ENCODE results near the gene DISC1.

Gene DISC1

DNA sequence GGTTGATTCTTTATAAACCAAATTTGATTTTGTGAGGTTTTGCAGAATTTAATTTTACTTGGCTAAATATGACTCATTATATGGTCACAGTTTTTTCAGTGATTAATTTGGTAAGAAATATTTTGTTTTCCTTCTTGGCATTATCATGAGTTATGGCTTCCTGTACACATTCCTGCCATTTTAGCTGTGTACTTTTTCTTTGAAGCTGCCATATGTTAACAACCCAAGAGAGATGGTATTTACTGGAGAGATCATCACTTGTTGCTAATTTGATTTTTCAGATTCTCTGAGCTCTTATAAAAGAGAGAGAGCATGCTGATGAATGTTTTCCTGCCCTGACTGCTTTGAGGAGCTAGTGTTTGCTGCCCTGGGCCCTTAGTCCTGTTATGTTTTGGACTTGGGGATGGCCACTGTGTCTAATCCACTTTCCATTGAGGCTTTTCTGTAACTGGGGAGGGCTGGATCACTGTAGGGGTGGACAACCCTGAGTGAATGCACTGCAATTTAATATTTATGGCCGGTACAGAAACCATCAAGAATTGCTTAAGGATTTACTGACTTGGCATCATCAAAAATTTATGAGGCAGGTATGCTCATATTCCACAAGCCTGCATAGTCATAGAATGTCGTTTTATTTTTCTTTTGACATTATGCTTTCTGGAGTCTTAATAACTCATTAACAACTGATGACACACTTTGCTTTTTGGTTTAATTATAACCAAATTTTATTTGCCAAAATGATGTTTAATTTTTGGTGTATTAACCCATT is 200.9 kb downstream of the DISC1 start:
- FAIRE-seq: no peak

DNA sequence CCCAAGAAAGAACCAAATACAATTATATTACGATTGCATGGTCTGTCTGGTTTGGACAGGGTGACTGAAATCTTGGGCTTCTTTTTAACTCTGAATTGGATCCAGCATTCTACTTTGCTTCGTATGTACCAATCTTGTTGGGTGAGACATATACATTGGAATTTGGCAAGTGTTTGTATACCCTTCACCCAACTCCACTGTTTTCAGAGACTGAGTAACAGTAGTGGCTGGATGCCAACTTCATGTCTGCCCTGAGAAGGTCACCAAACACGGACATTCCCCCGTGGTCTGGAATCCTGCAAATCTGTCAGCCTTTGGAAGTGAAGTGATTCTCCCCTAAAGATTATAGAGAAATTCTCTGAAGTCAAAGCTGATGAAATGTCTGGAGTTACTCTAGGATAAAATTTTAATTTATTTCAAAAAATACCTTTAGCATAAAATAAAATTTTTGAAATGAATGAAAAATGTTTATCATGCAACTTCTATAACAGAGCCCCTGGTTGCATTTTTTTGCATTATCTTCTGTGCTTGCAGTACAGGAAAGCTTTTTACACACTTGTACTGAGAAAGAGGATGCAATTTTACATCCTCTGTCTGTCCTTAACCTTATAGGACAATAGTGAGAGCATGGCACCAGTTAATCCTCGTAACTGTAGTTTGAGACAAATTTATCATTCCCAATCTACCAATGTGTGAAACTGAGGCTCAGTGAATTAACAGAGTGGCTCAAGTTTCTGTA is 201.8 kb downstream of the DISC1 start:
- no peak for FAIRE-seq

DNA sequence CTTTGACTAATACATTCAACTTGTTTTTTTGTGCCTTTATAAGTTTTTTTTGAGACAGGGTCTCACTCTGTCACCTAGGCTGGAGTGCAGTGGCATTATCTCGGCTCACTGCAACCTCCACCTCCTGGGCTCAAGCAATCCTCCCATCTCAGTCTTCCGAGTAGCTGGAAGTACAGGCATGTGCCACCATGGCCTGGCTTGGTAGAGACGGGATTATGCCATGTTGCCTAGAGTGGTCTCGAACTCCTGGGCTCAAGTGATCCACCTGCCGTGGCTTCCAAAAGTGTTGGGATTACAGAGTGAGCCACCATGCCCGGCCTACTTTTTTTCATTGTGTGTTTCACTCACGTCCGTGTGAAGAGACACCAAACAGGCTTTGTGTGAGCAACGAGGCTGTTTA is 202.7 kb downstream of the DISC1 start:
- no peak for FAIRE-seq

DNA sequence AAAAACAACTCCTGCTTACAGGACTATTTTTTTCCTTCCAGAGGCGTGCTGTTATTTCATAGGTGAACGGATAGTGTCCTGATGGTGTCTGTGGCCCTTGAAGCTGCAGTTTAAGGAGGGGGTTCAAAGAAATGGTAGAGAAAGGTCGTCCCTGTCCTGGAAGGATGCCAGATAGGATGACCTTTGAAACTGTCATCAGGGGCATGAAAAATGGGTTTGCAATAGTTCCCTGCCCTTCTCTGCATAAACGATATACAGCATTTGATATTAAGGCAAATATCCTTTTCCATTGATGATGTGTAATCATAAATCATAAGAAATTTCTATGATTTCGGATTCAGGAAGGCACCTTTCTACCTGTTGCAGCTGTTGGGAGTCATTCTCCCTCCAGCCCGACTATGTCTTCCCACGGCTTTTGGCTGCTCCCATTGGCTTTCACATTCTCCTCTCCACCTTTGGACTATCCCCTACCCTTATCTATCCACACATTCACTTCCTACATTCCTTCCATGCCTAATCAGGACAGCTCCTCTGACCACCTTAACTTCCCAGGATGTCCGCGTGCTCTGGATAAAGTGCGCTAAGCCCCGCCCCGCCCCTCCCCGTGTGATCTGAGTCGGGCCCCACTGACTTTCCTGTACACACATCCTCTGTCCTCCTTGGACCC is 209.8 kb downstream of the DISC1 start:
- no peak for FAIRE-seq

DNA sequence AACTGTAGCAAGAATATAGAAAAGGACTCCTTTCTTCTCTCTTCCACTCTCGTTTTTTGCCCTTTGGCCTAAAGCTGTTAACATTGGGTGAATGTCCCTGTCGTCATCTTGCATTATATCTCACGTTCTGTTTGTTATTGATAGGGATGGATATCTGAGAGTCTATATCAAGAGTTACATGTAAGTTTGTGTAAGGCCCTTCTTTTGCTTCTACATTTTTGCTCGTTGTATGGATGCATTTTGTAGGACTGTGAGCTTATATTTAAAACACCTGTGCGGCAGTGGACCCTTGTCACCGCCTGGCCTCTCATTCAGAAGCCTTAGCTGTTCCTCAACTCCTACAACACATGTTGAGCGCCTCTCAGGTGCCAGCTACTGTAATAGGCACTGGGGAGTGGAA is 211.9 kb downstream of the DISC1 start:
- no peak for FAIRE-seq

DNA sequence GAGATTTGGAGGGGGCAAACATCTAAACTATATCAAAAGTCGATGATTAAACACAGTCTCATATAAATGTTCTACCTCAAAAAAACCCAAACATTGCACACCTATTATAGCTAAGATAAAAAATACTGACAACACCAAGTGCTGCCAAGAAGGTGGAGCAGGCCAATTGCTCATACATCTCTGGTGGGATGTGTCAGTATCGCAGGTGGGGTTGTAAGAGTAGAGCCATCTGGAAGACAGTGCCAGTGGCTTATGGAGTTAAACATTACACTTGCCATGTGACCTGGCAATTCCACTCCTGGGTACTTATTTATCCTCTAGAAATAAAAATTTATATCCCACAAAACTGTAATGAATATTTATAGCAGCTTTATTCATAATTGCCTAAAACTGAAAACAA is 213.4 kb downstream of the DISC1 start:
- no peak for FAIRE-seq

DNA sequence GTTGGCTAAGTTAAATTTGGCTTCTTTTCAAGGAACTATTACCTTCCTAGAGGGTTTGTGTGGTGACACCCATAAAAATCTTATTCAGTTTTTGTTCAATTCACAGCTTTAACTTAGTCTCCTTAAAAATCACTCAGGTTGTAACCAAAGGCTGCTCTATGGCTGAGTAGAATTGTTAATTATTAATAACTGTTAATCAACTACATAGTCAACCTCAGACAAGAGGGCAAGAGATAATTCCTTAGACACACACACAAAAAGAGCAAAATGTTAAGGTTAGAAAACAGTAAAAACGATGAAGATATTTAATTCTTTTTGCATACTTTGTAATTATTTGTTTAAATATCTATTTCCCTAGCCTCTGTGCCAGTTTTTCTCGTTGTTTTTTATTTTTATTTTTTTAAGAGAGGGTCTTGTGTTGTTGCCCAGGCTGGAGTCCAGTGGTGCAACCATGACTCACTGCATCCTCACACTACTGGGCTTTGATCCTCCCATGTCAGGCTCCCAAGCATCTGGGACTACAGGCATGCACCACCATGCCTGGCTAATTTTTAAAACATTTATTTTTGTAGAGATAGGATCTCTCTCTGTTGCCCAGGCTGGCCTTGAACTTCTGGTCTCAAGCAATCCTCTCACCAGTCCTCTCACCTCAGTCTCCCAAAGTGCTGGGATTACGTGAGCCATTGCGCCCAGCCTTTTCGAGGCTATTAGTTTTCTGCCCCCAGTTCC is 215.2 kb downstream of the DISC1 start:
- FAIRE-seq: no peak

DNA sequence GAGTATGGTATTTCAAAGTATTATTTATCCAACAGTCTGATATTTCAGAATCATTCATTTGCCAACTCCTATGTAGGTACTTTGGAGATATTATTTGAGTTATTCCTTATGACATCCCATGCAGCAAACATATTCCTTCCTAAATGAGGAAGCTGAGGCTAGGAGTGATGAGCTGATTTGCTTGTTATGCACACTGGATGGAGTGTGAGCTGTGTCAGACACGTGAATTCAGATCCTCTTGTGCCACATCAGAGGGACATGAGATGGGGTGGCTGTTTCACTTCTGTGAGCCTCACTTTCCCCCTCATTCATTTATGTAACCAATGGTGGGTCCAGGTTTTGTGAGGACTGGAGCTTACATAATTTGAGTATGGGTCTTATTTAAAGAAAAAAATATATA is 215.9 kb downstream of the DISC1 start:
- FAIRE-seq: no peak

DNA sequence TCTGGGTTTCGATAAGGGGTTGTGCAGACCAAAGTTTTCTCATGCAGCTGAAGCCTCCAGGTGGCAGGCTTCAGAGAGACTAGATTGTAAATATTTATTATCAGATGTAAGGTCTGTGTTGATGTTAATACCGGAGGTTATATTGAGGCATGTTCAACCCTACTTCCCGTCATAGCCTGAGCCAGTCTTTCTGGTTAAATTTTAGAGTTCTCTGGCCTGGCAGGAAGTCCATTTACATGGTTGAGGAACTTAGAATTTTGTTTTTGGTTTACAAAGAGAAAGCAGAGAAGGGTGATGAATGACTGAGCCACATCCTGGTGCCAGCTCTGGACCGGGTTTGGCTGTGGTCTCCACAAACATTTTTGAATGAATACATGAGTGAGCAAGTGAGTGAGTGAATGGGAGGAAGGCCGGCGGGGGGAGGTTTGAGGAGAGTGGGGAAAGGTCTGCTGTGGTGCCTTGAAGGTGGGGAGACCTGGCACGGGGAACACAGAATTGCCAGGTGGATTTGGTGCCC is 218.5 kb downstream of the DISC1 start:
- FAIRE-seq: no peak

DNA sequence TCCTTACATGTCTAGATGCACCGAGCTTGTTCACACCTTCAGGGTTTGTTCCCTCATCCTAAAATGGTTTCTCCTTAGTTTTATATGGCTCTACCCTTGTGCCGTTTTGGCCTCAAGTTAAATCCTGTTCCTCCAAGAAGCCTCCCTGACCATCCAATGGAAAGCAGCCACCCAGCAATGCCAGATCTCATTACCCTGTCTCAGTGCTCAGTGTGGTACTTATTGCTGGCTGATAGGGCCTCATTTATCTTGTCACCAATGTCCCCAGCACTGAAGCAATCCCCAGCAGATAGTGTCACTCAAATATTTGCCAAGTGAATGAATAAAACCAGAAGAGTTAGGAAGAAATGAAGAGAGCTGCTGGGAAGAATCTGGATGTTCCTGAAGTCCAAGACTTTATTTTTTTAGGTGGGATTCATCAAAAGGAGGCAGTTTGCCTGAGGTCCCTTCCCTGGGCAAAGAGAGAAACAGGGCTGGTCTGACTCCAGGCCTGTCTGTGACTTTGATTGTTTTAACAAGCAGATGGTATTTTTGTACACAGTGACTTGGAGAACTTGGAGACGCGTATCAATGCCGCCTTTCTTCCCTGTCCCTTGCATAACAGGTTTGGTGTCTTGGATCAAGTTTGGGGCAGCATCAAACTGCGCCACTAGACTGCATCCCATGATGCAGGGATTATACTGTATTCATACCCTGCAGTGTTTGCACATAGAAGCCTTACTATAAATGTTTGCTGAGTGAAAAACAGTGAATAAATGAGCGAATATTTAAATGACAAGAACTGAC is 221.2 kb downstream of the DISC1 start:
- no peak for FAIRE-seq

DNA sequence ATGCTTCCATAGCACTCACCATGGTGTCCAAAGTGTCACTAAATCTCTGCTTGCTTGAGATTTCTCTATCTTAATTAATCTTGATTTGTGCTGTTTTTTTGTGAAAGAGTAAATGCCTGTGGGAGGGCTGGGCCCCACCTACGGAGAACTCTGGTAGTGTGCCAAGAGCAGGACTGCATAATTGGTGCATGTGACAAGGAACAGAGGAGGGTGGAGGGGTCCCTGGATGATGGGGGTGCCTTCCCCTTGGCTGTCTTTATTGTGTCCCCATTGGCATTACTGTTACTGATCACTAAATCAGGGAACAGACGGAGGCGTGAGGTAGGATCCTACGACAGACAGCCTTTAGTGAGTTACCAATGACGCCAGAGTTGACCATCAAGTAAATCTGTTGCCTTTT is 223.4 kb downstream of the DISC1 start:
- no peak for FAIRE-seq

DNA sequence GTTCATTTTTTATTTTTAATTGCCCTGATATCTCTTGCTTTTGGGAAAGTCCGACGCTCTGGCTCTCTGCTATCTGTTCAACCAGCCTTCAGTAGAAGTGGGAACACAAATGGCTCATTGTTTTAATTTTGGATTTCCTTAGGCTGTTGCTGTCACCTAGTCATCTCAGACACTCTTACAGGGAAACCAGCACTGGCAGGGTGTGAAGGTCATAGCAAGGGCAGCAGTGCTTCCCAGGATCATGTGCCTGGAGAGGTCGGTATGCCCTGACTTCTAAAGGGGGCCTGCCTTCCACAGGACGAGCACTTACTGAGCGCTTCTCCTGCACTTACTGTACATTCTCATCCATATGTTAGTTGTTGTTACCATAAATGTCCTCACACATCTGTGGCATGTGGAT is 224.2 kb downstream of the DISC1 start:
- no peak for FAIRE-seq

DNA sequence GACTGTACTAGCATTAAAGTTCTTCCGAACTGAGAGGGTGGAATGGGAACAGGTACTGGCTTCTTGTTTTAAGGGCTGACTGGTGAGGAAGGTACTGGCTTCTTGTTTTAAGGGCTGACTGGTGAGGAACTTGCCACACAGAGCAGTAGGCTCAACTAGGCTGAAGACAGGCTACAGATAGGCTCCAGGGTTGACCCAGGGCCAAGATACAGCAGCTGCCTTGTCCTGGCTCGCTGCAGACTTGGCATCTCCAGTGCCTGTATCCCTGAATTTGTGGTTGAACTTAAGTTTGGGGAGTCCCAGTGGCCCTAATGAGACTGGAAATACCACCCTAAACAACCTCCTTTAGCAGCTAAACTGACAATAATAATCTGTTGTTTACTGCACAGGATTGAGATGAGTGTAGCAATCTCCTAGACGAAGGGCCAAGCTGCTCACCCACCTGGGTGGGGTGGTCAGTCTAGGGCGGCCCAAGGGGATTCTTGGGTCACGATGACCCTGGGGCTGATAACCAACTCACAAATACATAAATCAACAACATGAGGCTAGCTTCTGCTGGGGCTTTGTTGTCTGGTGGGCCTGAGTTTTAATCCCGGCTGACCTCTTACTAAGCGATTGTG is 227.1 kb downstream of the DISC1 start:
- FAIRE-seq: no peak

DNA sequence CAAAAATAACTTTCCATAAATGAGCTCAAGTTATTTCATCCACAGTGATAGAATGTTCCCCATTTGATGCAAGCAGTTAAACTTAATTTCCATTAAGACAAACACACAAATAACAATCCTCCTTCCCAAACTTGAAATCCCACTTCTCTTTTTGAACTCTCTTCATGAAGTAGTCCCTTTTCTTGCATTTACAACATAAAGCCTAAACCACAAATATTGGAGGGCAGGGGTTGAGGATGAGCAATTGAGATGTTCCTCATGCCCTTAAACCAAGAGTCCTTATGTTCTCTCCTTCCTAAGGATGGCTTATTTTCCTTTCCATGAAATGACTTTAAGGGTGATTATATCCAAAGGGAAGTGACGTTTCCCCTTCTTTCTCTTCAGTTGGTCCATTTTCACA is 228.8 kb downstream of the DISC1 start:
- no peak for FAIRE-seq

DNA sequence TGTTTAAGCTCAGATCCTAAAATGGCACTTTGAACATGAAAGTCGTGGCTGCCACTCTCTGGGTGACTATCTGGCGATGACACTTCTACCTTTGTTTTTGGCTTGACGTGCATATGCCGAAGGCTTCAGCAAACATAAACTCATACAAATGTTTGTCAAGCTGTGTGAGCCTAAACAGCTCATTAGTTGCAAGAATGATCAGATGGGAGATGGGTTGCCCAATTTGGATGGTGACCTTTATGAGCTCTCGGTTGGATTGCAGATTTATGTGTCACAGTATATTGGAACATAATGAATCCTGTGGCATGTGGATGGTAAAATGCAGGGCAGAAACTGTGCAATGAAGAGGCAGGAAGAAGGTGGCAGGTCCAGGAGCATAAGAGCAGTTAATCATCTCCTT is 229.3 kb downstream of the DISC1 start:
- no peak for FAIRE-seq

DNA sequence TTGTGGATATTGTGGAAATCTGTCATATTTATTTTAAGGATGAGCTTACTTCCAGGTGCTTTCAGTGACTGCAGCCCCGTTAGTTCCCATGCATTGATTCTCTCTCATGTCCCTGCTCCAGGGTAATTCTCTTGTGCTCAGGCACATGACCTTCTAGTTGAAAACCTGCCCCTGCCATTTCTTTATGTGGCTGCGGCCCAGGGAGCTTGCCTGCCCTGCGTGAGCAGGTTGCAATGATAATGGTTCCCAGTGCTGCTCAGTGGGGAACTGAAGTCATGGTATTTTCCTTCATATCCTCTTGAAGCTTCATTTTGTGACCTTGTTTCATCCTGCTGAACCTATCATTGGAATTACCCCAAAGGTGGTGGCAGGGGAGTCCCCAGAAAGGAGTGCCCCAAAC is 229.8 kb downstream of the DISC1 start:
- FAIRE-seq: no peak

DNA sequence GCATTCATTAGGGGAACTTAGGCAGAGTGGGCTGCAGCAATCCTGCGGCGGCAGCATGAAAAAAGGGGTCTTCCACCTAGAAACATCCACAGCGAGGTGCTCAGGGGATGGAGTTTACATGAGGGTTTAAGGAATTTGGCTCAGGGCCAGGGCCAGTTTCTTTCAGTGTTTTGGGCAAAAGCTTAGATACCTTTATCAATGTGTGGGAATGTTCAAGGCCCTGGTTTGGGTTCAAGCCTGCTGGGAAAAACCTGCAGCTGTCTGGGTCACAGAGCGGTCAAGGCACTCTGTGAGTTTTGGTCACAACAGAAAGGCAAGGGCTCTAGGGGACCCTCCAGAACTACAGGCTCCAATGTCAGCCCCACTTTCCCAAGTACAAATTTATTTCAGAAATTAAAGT is 230.3 kb downstream of the DISC1 start:
- no peak for FAIRE-seq

DNA sequence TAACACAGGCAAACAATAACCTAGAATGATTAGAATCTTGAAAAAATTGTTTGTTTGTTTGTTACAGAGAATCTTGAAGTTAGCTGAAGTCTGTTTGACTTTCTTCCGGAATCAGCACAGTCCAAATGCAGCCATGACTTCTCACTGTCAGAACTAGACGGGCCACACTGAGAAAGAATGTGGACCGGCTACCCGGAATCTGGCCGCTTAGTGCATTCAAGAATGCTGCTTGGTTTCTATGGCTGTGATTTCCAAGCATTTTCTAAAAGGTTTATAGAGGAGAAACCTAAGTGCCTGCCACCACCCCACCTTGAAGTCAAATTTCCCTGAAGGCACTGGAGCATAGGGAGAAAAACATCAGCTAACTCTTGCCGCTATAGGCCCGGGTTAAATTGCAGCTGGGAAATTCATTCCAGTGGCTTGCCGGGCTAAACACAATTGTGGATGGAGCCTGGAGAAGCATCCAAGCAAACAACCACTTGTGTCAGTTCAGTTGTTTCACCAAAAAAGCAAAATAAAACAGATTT is 231.1 kb downstream of the DISC1 start:
- no peak for FAIRE-seq

DNA sequence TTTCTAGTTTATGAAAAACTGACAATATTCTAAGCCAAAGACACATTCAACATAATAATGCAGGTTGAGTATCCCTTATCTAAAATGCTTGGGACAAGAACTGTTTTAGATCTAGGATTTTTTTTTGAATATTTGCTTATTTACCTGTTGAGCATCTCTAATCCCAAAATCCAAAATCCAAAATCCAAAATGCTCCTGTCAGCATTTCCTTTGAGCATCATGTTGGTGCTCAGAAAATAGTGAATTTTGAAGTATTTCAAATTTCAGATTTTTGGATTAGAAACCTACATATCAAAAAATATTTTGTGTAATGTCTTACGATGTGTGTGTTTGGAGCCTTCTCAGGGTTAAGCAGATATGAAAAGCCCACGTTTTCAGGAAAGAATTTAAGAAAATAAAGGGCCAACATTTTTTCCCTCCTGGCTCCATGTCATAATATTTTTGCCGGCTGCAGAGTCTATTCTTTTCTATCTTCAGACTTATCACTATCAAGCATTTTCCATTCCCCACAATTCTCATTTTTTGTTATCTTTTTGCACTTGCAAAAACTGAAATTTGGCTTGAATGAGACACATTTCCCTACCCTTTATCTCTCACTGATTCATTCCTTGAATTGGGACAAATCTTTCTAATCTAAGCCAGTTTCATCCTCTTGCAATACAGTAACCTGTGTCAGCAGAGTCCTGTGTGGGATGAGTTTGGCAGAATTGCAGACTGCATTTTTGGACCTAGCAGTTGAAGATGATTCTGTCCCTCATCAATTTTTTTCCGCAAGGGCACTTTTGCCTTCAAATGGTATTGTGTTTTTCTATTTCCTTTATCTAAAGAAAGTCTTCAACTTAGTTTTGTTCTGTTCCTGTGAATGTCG is 233.9 kb downstream of the DISC1 start:
- FAIRE-seq: no peak

Measured in A204.1 (cell line).